Measurements from ENCODE around the gene WDFY4.

The WDFY4 gene

GRCh38 chr10:48937796-48938195 is 253.1 kb downstream of the WDFY4 start:
- TF ChIP-seq ZNF8 (CRISPR knock-in tag; IDR thresholded peaks at IDR 0.05) (no peak), PPARA (CRISPR knock-in tag; IDR thresholded peaks at IDR 0.05; ENCODE audit: borderline replicate concordance) (no peak)
- no peak for ATAC-seq

GRCh38 chr10:48938281-48938680 is 253.6 kb downstream of the WDFY4 start:
- no peak for ATAC-seq
- no peak for TF ChIP-seq POU6F1 (CRISPR knock-in tag; IDR thresholded peaks at IDR 0.05; ENCODE audit: borderline replicate concordance, low read depth)
- TF ChIP-seq TOX (CRISPR knock-in tag; IDR thresholded peaks at IDR 0.05; ENCODE audit: borderline replicate concordance), result no peak
- TF ChIP-seq ZNF565 (CRISPR knock-in tag; conservative IDR thresholded peaks at IDR 0.05; ENCODE audit: low read depth), result no peak
- TF ChIP-seq TCF4 (CRISPR knock-in tag; IDR thresholded peaks at IDR 0.05; ENCODE audit: borderline replicate concordance), result no peak
- no peak for TF ChIP-seq CREB5 (CRISPR knock-in tag; IDR thresholded peaks at IDR 0.05; ENCODE audit: low read depth)
- no peak for TF ChIP-seq ESRRG (CRISPR knock-in tag; IDR thresholded peaks at IDR 0.05)
- no peak for TF ChIP-seq PATZ1 (CRISPR knock-in tag; IDR thresholded peaks at IDR 0.05; ENCODE audit: borderline replicate concordance)
- no peak for TF ChIP-seq RARB (CRISPR knock-in tag; IDR thresholded peaks at IDR 0.05)
- TF ChIP-seq ZFP30 (CRISPR knock-in tag; IDR thresholded peaks at IDR 0.05), result no peak
- TF ChIP-seq ISL1 (CRISPR knock-in tag; IDR thresholded peaks at IDR 0.05), result no peak

GRCh38 chr10:48938990-48939536 is 254.4 kb downstream of the WDFY4 start:
- no peak for ATAC-seq
- TF ChIP-seq RARB (CRISPR knock-in tag; IDR thresholded peaks at IDR 0.05) (no peak), ZFP3 (CRISPR knock-in tag; IDR thresholded peaks at IDR 0.05) (no peak), TCF4 (CRISPR knock-in tag; IDR thresholded peaks at IDR 0.05; ENCODE audit: borderline replicate concordance) (no peak), CREB5 (CRISPR knock-in tag; IDR thresholded peaks at IDR 0.05; ENCODE audit: low read depth) (no peak), ZNF8 (CRISPR knock-in tag; IDR thresholded peaks at IDR 0.05) (no peak), ZNF70 (CRISPR knock-in tag; IDR thresholded peaks at IDR 0.05) (no peak), CSRNP3 (CRISPR knock-in tag; IDR thresholded peaks at IDR 0.05) (no peak), OSR1 (CRISPR knock-in tag; IDR thresholded peaks at IDR 0.05) (no peak), CSDC2 (CRISPR knock-in tag; IDR thresholded peaks at IDR 0.05) (no peak), ZC3H10 (CRISPR knock-in tag; IDR thresholded peaks at IDR 0.05) (no peak)

- ATAC-seq, result no peak
- TF ChIP-seq ISL1 (CRISPR knock-in tag; IDR thresholded peaks at IDR 0.05), result no peak
- no peak for TF ChIP-seq ZC3H10 (CRISPR knock-in tag; IDR thresholded peaks at IDR 0.05)
- no peak for TF ChIP-seq ZFP30 (CRISPR knock-in tag; IDR thresholded peaks at IDR 0.05)
- TF ChIP-seq SNAI2 (CRISPR knock-in tag; IDR thresholded peaks at IDR 0.05), result no peak
- no peak for TF ChIP-seq PPARA (CRISPR knock-in tag; IDR thresholded peaks at IDR 0.05; ENCODE audit: borderline replicate concordance)
- no peak for TF ChIP-seq BACH2 (CRISPR knock-in tag; IDR thresholded peaks at IDR 0.05; ENCODE audit: borderline replicate concordance)
- TF ChIP-seq TSHZ2 (CRISPR knock-in tag; IDR thresholded peaks at IDR 0.05), result no peak
- TF ChIP-seq PATZ1 (CRISPR knock-in tag; IDR thresholded peaks at IDR 0.05; ENCODE audit: borderline replicate concordance), result no peak
- no peak for TF ChIP-seq ZNF565 (CRISPR knock-in tag; conservative IDR thresholded peaks at IDR 0.05; ENCODE audit: low read depth)
- TF ChIP-seq TOX (CRISPR knock-in tag; IDR thresholded peaks at IDR 0.05; ENCODE audit: borderline replicate concordance), result no peak
- no peak for TF ChIP-seq CSDC2 (CRISPR knock-in tag; IDR thresholded peaks at IDR 0.05)
- TF ChIP-seq OSR1 (CRISPR knock-in tag; IDR thresholded peaks at IDR 0.05), result no peak
- no peak for TF ChIP-seq CREB5 (CRISPR knock-in tag; IDR thresholded peaks at IDR 0.05; ENCODE audit: low read depth)
Observed at GRCh38 chr10:48939790-48940325, 255.2 kb downstream of the WDFY4 start, which contains the start of gene LRRC18. TSS of gene LRRC18 (minus strand) at chr10:48939840. CDS start at chr10:48914155, 25,685 bp downstream.
